AG10803 (cell line): ENCODE measurements around the gene ATXN2L.
"Not testable (repeated sequence)": the region's sequence is repeated elsewhere in the genome, so short reads cannot be mapped to it uniquely, and the experiment has no call there.

Experiments used
- DNase-seq: peaks from one replicate; pipeline ENCODE4 v3.0.0; 2010; ENCODE audit warnings: low read depth
- H3K4me3 ChIP-seq: 2 replicates; pipeline ENCODE4 v1.5.1; 2011; ENCODE audit warnings: mild to moderate bottlenecking, low read length, control low read depth
- CTCF ChIP-seq: conservative IDR thresholded peaks from 2 replicates; pipeline ENCODE4 v1.5.1; 2011; ENCODE audit warnings: mild to moderate bottlenecking, low read length, control low read depth, inconsistent platforms

Gene ATXN2L

GRCh38 chr16:28822520-28823290, at the start of gene ATXN2L:
ATXN2L (plus strand) TSS chr16:28822999; CDS start chr16:28823260, 261 bp downstream.
- H3K4me3 ChIP-seq, result peak within 1 kb of the TSS; percentile 100
- TF ChIP-seq CTCF, result no peak
- peak; percentile 97 for DNase-seq

GRCh38 chr16:28781697-28782096, 41.1 kb upstream of the ATXN2L start:
- H3K4me3 ChIP-seq, DNase-seq: not testable (repeated sequence)

- not testable (repeated sequence) for H3K4me3 ChIP-seq, DNase-seq
These were observed 40.4 kb upstream of the ATXN2L start for GRCh38 chr16:28782357-28782756.

GRCh38 chr16:28802235-28803019, 20.4 kb upstream of the ATXN2L start:
- TF ChIP-seq CTCF, result peak; percentile 52
- 0 out of 2 replicates have a peak overlapping the region, but pooled peaks have one; percentile 22 for H3K4me3 ChIP-seq
- peak; percentile 91 for DNase-seq

- not testable (repeated sequence) for DNase-seq, H3K4me3 ChIP-seq
These were observed 15.2 kb upstream of the ATXN2L start for GRCh38 chr16:28807445-28808120.

- no peak overlapping the region for H3K4me3 ChIP-seq
- no peak for DNase-seq
- TF ChIP-seq CTCF, result no peak
These were observed 2.8 kb upstream of the ATXN2L start for GRCh38 chr16:28820016-28820415.

DNA sequence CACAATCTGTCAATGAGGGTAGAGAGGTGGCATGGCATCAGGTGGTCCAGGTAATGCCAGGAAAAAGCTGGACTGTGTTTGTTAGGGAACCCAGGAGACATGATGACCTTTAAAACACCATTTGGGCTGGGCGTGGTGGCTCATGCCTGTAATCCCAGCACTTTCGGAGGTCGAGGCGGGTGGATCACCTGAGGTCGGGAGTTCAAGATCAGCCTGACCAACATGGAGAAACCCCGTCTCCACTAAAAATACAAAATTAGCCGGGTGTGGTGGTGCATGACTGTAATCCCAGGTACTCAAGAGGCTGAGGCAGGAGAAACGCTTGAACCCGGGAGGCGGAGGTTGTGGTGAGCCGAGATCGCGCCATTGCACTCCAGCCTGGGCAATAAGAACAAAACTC, 2.3 kb upstream of the ATXN2L start:
- DNase-seq, H3K4me3 ChIP-seq: not testable (repeated sequence)

GRCh38 chr16:28821874-28822519, 802 bp upstream of the ATXN2L start:
- TF ChIP-seq CTCF, result no peak
- H3K4me3 ChIP-seq, result peak overlapping the region; percentile 100
- DNase-seq, result no peak
